HepG2 (cell line): ENCODE results near the gene HMCN2. TPM values are rescaled to one million over a fixed set of nuclear protein-coding genes. Genes with fewer than 3 reads are reported as not detected.

Source experiments
- ATAC-seq: fragments of 200-7000 bp; cut with Tn5 transposase; 3 replicates; pipeline ENCODE4 v1.9.1; 2020; ENCODE audit warnings: mild to moderate bottlenecking, moderate library complexity
- BruUV-seq: library from RNA; stranded (reverse); fragments of 400-500 nt; replicated peaks from 2 replicates; lab custom pipeline; 2021; lab: Mats Ljungman, UMichigan
- CTCF ChIA-PET: fragments of 300-600 bp; formaldehyde crosslinking; extraction: SDS; loops from one replicate; lab custom pipeline; 2021; ENCODE audit warnings: low total read pairs, inconsistent platforms, low intra/inter-chr PET ratio; lab: Yijun Ruan, JAX
- POLR2A ChIA-PET: fragments of 350-600 bp; sonication (Branson Sonifier 250); formaldehyde crosslinking; loops from one replicate; lab custom pipeline; 2020; ENCODE audit warnings: antibody characterized with exemption, inconsistent platforms; lab: Yijun Ruan, JAX
- DNase-seq: peaks from one replicate; pipeline ENCODE4 v3.0.0-alpha.2; 2015; ENCODE audit warnings: low spot score
- FAIRE-seq: peaks from 3 replicates; lab custom pipeline; 2011; peaks lifted over from hg19 to GRCh38; lab: Jason Lieb, UNC
- H2AFZ ChIP-seq: one replicate; pipeline ENCODE4 v1.6.1; 2011; ENCODE audit warnings: low read length, inconsistent platforms
- H3K27ac ChIP-seq: fragments of 300-600 bp; 3 replicates; pipeline ENCODE4 v1.8.0; 2011; ENCODE audit warnings: mixed run types, mild to moderate bottlenecking, mixed read lengths, low read length, inconsistent platforms; ENCODE audit not compliant: insufficient read depth; ENCODE audit errors: extremely low read length
- H3K27me3 ChIP-seq, 2 experiments: fragments of 200-600 bp in 1 of 2; 2 replicates in 1 of 2; 3 replicates in 1 of 2; pipeline versions ENCODE4 v1.6.0 to v1.8.0; 2011; ENCODE audit warnings: low read length in 2 of 2, mild to moderate bottlenecking in 2 of 2, moderate library complexity in 2 of 2, inconsistent platforms in 1 of 2; ENCODE audit not compliant: insufficient read depth in 2 of 2, control insufficient read depth in 1 of 2
- H3K36me3 ChIP-seq, 2 experiments: fragments of 200-600 bp in 1 of 2; replicated peaks in 1 of 2; 2 replicates in 1 of 2; 3 replicates in 1 of 2; pipeline versions ENCODE4 v1.5.1 to v1.8.0; 2011; ENCODE audit warnings: low read length in 2 of 2, inconsistent platforms in 1 of 2; ENCODE audit not compliant: insufficient read depth in 2 of 2, control insufficient read depth in 1 of 2
- H3K4me1 ChIP-seq: 2 replicates; pipeline ENCODE4 v1.5.1; 2012; ENCODE audit warnings: low read length, inconsistent platforms; ENCODE audit not compliant: insufficient read depth
- H3K4me2 ChIP-seq: 2 replicates; pipeline ENCODE4 v1.6.0; 2011; ENCODE audit warnings: low read depth, low read length, inconsistent platforms
- H3K4me3 ChIP-seq, 3 experiments: fragments of 200-600 bp in 1 of 3; sonication (generic), shearing (Covaris generic) in 1 of 3; replicated peaks in 1 of 3; 2 replicates each; pipeline ENCODE4 v1.5.1; 2011 to 2016; ENCODE audit warnings: low read length in 3 of 3, inconsistent platforms in 2 of 3, low read depth in 2 of 3, mild to moderate bottlenecking in 2 of 3, control low read depth in 1 of 3, mixed read lengths in 1 of 3; ENCODE audit not compliant: insufficient read depth in 1 of 3
- H3K79me2 ChIP-seq: one replicate; pipeline ENCODE4 v1.6.1; 2011; ENCODE audit warnings: low read length, inconsistent platforms; ENCODE audit not compliant: insufficient read depth
- H3K9ac ChIP-seq: 2 replicates; pipeline ENCODE4 v1.6.0; 2011; ENCODE audit warnings: mild to moderate bottlenecking, low read depth, low read length, inconsistent platforms; ENCODE audit not compliant: insufficient read depth
- H3K9me3 ChIP-seq: 2 replicates; pipeline ENCODE4 v1.5.1; 2012; ENCODE audit warnings: mild to moderate bottlenecking, low read length
- H4K20me1 ChIP-seq: 2 replicates; pipeline ENCODE4 v1.6.0; 2011; ENCODE audit warnings: inconsistent platforms, mild to moderate bottlenecking, low read length, moderate library complexity; ENCODE audit not compliant: insufficient read depth
- CBFB ChIP-seq: sonication (generic); formaldehyde crosslinking; IDR thresholded peaks from 2 replicates; pipeline ENCODE4 v1.4.0; 2020; ENCODE audit warnings: missing genetic modification reagents
- MED13 ChIP-seq: sonication (generic); formaldehyde crosslinking; IDR thresholded peaks from 2 replicates; pipeline ENCODE4 v1.5.0; 2020; ENCODE audit warnings: missing genetic modification reagents
- NR1H2 ChIP-seq: sonication (generic); formaldehyde crosslinking; IDR thresholded peaks from 2 replicates; pipeline ENCODE4 v1.8.1; 2022; ENCODE audit warnings: low read depth, missing genetic modification reagents, borderline replicate concordance
- POLR2AphosphoS5 ChIP-seq: IDR thresholded peaks from 2 replicates; pipeline ENCODE4 v1.6.1; 2012; ENCODE audit warnings: low read depth, low read length
- REPIN1 ChIP-seq: sonication (generic); formaldehyde crosslinking; IDR thresholded peaks from 2 replicates; pipeline ENCODE4 v1.8.0; 2022; ENCODE audit warnings: missing genetic modification reagents, low read depth, mild to moderate bottlenecking, borderline replicate concordance
- WIZ ChIP-seq: sonication (generic); formaldehyde crosslinking; IDR thresholded peaks from 2 replicates; pipeline ENCODE4 v1.5.1; 2020; ENCODE audit warnings: mild to moderate bottlenecking, missing genetic modification reagents
- ZFP36 ChIP-seq: fragments of 150-350 bp; IDR thresholded peaks from 2 replicates; pipeline ENCODE4 v1.6.1; 2018; ENCODE audit warnings: borderline replicate concordance, low read length, low read depth; ENCODE audit not compliant: partially characterized antibody
- ZNF253 ChIP-seq: sonication (generic); formaldehyde crosslinking; IDR thresholded peaks from 2 replicates; pipeline ENCODE4 v1.8.0; 2022; ENCODE audit warnings: mild to moderate bottlenecking, missing genetic modification reagents, borderline replicate concordance
- ZNF431 ChIP-seq: sonication (generic); formaldehyde crosslinking; IDR thresholded peaks from 2 replicates; pipeline ENCODE4 v1.9.0; 2022; ENCODE audit warnings: missing genetic modification reagents, low read depth, mild to moderate bottlenecking, borderline replicate concordance
- WGBS: methylation state at CpG from one replicate; pipeline ENCODE4 v1.1.6; 2017; ENCODE audit warnings: low lambda C conversion rate; 5-methylcytosine and 5-hydroxymethylcytosine counted together
- in situ Hi-C: cut with HindIII; loops from 2 replicates; pipeline ENCODE4 v1.10.0; 2017; ENCODE audit warnings: low pct_unique_long_range_greater_than_20kb; ENCODE audit not compliant: extremely low pct_ligation_motif_present
- intact Hi-C: fragments of 100-400 bp; cut with micrococcal nuclease; formaldehyde crosslinking; loops from one replicate; pipeline ENCODE4 v1.10.0; 2022; ENCODE audit not compliant: unreplicated experiment
- polyA plus RNA-seq, 8 experiments: library from polyadenylated mRNA; depleted of rRNA in 3 of 8; stranded (reverse) in 7 of 8; unstranded in 1 of 8; fragments of >200 nt; fragmentation: Illumina TruSeq in 4 of 8; extraction: Trizol in 4 of 8; gene quantifications; 2 replicates each; pipeline versions ENCODE4 v1.2.1 to v1.2.3, GENCODE V29; 2011 to 2016; ENCODE audit warnings: low read depth in 4 of 8, missing spikeins in 1 of 8, mixed read lengths in 1 of 8; ENCODE audit not compliant: insufficient read depth in 1 of 8
- total RNA-seq, 5 experiments: library from RNA; depleted of rRNA; stranded (reverse); fragments of >200 nt; fragmentation: Illumina TruSeq; extraction: Trizol; gene quantifications; 2 replicates each; pipeline ENCODE4 v1.2.3, GENCODE V29; 2016; ENCODE audit warnings: low read depth in 1 of 5
- TF ChIP-seq, protein P1 (sequence below): sonication (generic); formaldehyde crosslinking; IDR thresholded peaks from 2 replicates; pipeline ENCODE4 v1.8.1; 2022; ENCODE audit warnings: mild to moderate bottlenecking, missing genetic modification reagents
- TF ChIP-seq, protein P2 (sequence below): sonication (generic); formaldehyde crosslinking; IDR thresholded peaks from 2 replicates; pipeline ENCODE4 v1.5.1; 2020; ENCODE audit warnings: mild to moderate bottlenecking, missing genetic modification reagents, moderate library complexity

Gene HMCN2
- total and polyA plus RNA-seq, 2 of the 13 experiments (the other 11 are each of a cell fraction or from before 2014, with no cell fraction given): 0.09 TPM; not detected in 1

DNA sequence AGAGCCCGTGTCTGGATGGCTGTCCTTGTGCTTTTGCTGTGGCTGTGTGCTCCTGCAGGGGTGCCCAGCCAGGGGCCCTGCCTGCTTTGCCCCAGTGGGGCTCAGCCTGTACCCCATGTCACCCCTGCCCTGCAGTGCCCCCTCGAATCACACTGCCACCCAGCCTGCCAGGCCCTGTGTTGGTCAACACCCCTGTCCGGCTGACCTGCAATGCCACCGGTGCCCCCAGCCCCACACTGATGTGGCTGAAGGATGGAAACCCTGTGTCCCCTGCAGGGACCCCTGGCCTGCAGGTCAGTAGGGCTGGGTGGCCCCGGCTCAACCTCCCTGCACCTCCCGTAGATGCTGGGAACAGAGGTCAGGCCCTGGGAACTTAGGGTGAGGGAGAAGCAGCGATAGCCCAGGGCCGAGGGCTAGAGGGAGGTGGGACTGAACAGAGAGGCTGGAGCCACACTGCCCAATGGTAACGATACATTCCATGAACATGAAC lies 96.4 kb downstream of the HMCN2 start:
- H3K4me1 ChIP-seq: no peaks in the 10 kb centered on the region
- no peaks in the 10 kb centered on the region for H3K79me2 ChIP-seq
- no peak for ATAC-seq
- WGBS: 4% methylated on average over 5 of the region's 9 CpGs
- no peak overlapping the region for H3K9ac ChIP-seq
- H3K4me2 ChIP-seq: no peak overlapping the region
- DNase-seq: no peak
- peaks cover 0 to 4% of the 10 kb centered on the region in 2 experiments; a peak in 3 of 5 replicates for H3K27me3 ChIP-seq
- no TSS peak for BruUV-seq
- H3K9me3 ChIP-seq: no peaks in the 10 kb centered on the region
- CTCF ChIA-PET: no interaction called here
- intact Hi-C loops: no loop called here
- no peak overlapping the region for H2AFZ ChIP-seq
- no peak overlapping the region for H3K4me3 ChIP-seq
- TF ChIP-seq ZNF431 (CRISPR knock-in tag): no peak
- TF ChIP-seq MED13 (CRISPR knock-in tag): no peak
- no peak for TF ChIP-seq ZNF253 (CRISPR knock-in tag)
- no peak for TF ChIP-seq POLR2AphosphoS5
- TF ChIP-seq, all 625 proteins: peak for 0
- FAIRE-seq: no peak
- Histone ChIP-seq H4K20me1 (no peaks in the 10 kb centered on the region), H3K27ac (no peak overlapping the region), H3K36me3 (no peaks in the 10 kb centered on the region)
- POLR2A ChIA-PET: no interaction called here
- in situ Hi-C loops: no loop called here

DNA sequence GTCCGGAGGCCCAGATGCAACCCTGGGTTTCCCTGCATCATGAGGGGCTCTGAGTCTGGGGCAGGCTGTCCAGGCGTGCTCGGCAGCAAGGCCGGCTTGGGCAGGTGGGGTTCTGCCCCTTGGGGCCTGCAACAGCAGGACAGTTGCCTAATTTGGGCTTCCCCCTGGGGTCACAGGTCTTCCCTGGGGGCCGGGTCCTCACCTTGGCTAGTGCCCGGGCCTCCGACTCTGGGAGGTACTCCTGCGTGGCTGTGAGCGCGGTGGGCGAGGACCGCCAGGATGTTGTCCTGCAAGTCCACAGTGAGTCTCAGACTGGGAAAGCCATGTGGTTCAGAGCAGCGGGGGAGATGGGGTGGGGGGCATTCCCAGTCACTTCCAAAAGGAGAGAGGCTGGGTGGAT lies 97.1 kb downstream of the HMCN2 start:
- POLR2A ChIA-PET: no interaction called here
- Histone ChIP-seq H3K79me2 (no peaks in the 10 kb centered on the region), H3K27me3 (peaks cover 3% of the 10 kb centered on the region in 2 experiments; a peak in 2 of 5 replicates), H3K4me1 (no peaks in the 10 kb centered on the region), H2AFZ (no peak overlapping the region), H3K27ac (no peak overlapping the region), H4K20me1 (no peaks in the 10 kb centered on the region), H3K36me3 (no peaks in the 10 kb centered on the region), H3K9me3 (no peaks in the 10 kb centered on the region), H3K4me3 (no peak overlapping the region), H3K9ac (no peak overlapping the region), H3K4me2 (no peak overlapping the region)
- no peak for DNase-seq
- BruUV-seq: no TSS peak
- in situ Hi-C loops: no loop called here
- no peak for FAIRE-seq
- intact Hi-C loops: no loop called here
- ATAC-seq: no peak
- no peak for TF ChIP-seq CBFB (CRISPR knock-in tag)
- TF ChIP-seq WIZ: no peak
- TF ChIP-seq, protein P1, sequence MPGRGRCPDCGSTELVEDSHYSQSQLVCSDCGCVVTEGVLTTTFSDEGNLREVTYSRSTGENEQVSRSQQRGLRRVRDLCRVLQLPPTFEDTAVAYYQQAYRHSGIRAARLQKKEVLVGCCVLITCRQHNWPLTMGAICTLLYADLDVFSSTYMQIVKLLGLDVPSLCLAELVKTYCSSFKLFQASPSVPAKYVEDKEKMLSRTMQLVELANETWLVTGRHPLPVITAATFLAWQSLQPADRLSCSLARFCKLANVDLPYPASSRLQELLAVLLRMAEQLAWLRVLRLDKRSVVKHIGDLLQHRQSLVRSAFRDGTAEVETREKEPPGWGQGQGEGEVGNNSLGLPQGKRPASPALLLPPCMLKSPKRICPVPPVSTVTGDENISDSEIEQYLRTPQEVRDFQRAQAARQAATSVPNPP: no peak
- TF ChIP-seq, protein P2, sequence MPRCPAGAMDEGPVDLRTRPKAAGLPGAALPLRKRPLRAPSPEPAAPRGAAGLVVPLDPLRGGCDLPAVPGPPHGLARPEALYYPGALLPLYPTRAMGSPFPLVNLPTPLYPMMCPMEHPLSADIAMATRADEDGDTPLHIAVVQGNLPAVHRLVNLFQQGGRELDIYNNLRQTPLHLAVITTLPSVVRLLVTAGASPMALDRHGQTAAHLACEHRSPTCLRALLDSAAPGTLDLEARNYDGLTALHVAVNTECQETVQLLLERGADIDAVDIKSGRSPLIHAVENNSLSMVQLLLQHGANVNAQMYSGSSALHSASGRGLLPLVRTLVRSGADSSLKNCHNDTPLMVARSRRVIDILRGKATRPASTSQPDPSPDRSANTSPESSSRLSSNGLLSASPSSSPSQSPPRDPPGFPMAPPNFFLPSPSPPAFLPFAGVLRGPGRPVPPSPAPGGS: no peak
- TF ChIP-seq NR1H2 (CRISPR knock-in tag): no peak
- TF ChIP-seq REPIN1: no peak
- no peak for TF ChIP-seq ZFP36
- CTCF ChIA-PET: no interaction called here
- 53% methylated on average over 11 of the region's 13 CpGs for WGBS
